Tibial nerve (tissue), 4 donors: ENCODE results near the gene ETS2. TPM values are rescaled to one million over a fixed set of nuclear protein-coding genes. Genes with fewer than 3 reads are reported as not detected.

Experiments
- DNase-seq, 2 donors: peaks; one replicate each; pipeline ENCODE4 v3.0.0-alpha.2; 2019; ENCODE audit warnings: low spot score in 2 of 2
- H3K27ac ChIP-seq, 4 donors: fragments of 200-600 bp; sonication (generic) in 3 of 4; one replicate each; pipeline ENCODE4 v1.5.1; 2017 to 2019; ENCODE audit warnings: mild to moderate bottlenecking in 1 of 4
- H3K27me3 ChIP-seq, 2 donors: fragments of 200-600 bp; sonication (generic) in 1 of 2; one replicate each; pipeline versions ENCODE4 v1.5.1 to v1.6.0; 2017 to 2019
- H3K36me3 ChIP-seq, 3 donors: fragments of 200-600 bp; sonication (generic); one replicate each; pipeline ENCODE4 v1.5.1; 2018 to 2019
- H3K4me1 ChIP-seq, 4 donors: fragments of 200-600 bp; sonication (generic) in 3 of 4; one replicate each; pipeline ENCODE4 v1.5.1; 2017 to 2019
- H3K4me3 ChIP-seq, 4 donors: fragments of 200-600 bp; sonication (generic) in 3 of 4; one replicate each; pipeline ENCODE4 v1.5.1; 2017 to 2019; ENCODE audit warnings: mild to moderate bottlenecking in 1 of 4, moderate library complexity in 1 of 4
- H3K9me3 ChIP-seq, 4 donors: fragments of 200-600 bp; sonication (generic) in 3 of 4; one replicate each; pipeline ENCODE4 v1.5.1; 2017 to 2019
- EP300 ChIP-seq, 2 donors: sonication (generic); formaldehyde crosslinking; IDR thresholded peaks; one replicate each; pipeline ENCODE4 v1.6.1; 2017; ENCODE audit warnings: antibody characterized with exemption in 2 of 2, mild to moderate bottlenecking in 1 of 2
- POLR2A ChIP-seq, 2 donors: fragments of 450-650 bp; IDR thresholded peaks; one replicate each; pipeline ENCODE4 v1.6.1; 2017; ENCODE audit warnings: antibody characterized with exemption in 2 of 2, mild to moderate bottlenecking in 2 of 2, moderate library complexity in 2 of 2
- WGBS, 2 donors: methylation state at CpG; one replicate each; pipeline ENCODE4 v1.1.5; 2018; 5-methylcytosine and 5-hydroxymethylcytosine counted together
- total RNA-seq, 4 donors: library from RNA; depleted of rRNA; stranded (reverse); fragments of >200 nt; gene quantifications; one replicate each; pipeline ENCODE4 v1.1.0, GENCODE V29; 2016
- TF ChIP-seq, protein P1 (sequence below), 5 experiments: fragments of 200-600 bp in 3 of 5; fragments of 450-650 bp in 2 of 5; sonication (generic) in 3 of 5; IDR thresholded peaks; one replicate each; pipeline ENCODE4 v1.5.1; 2016 to 2019; ENCODE audit warnings: antibody characterized with exemption in 5 of 5, mild to moderate bottlenecking in 3 of 5, moderate library complexity in 2 of 5

The ETS2 gene
- total RNA-seq, 4 donors from 2014 or later, result 85.6 to 103 (median 98.5) TPM

DNA sequence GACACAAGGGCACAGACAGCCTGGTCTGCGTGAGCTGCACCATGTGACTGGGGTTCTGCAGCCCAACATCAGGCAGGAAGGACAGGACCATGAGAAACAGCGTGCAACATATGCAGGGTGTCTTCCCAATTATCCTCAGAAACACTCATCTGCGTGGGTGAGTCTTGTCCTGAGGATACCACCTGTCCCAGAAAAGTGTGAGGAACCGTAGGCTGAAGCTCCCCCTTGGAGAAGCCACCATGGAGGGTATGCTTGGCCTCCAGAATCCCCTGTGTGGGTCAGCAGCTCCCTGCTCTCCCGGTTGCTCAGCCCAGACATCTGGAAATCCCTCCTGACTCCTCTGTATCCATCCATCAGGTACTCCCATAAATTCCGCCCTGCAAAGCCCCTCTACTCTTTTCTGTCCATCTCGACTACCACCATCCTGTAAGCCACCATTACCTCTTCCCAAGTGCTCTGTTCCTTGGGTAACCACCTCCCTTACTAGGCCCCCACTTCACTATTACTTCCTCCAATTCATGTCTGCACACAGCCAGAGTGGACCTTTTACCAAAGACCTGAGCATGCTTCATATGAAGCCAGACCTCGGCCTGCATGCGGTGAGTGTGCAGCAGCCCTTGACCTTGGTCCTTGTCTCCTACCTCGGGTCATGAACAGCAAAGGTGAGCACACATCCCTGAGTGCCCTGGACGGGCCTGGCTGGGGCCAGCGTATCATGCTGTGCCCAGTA is 33.0 kb downstream of the ETS2 start:
- WGBS, 2 donors, result 83 to 89% methylated on average over 12 of the region's 12 CpGs
- TF ChIP-seq POLR2A (IDR thresholded peaks at IDR 0.05) (no peak), EP300 (IDR thresholded peaks at IDR 0.05) (no peak)
- TF ChIP-seq, protein P1, sequence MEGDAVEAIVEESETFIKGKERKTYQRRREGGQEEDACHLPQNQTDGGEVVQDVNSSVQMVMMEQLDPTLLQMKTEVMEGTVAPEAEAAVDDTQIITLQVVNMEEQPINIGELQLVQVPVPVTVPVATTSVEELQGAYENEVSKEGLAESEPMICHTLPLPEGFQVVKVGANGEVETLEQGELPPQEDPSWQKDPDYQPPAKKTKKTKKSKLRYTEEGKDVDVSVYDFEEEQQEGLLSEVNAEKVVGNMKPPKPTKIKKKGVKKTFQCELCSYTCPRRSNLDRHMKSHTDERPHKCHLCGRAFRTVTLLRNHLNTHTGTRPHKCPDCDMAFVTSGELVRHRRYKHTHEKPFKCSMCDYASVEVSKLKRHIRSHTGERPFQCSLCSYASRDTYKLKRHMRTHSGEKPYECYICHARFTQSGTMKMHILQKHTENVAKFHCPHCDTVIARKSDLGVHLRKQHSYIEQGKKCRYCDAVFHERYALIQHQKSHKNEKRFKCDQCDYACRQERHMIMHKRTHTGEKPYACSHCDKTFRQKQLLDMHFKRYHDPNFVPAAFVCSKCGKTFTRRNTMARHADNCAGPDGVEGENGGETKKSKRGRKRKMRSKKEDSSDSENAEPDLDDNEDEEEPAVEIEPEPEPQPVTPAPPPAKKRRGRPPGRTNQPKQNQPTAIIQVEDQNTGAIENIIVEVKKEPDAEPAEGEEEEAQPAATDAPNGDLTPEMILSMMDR (IDR thresholded peaks at IDR 0.05), result no peak
- Histone ChIP-seq H3K4me1 (no peaks in the 10 kb centered on the region), H3K36me3 (no peaks in the 10 kb centered on the region), H3K4me3 (no peak overlapping the region), H3K27me3 (no peaks in the 10 kb centered on the region), H3K27ac (no peak overlapping the region), H3K9me3 (no peaks in the 10 kb centered on the region)
- DNase-seq, result no peak

DNA sequence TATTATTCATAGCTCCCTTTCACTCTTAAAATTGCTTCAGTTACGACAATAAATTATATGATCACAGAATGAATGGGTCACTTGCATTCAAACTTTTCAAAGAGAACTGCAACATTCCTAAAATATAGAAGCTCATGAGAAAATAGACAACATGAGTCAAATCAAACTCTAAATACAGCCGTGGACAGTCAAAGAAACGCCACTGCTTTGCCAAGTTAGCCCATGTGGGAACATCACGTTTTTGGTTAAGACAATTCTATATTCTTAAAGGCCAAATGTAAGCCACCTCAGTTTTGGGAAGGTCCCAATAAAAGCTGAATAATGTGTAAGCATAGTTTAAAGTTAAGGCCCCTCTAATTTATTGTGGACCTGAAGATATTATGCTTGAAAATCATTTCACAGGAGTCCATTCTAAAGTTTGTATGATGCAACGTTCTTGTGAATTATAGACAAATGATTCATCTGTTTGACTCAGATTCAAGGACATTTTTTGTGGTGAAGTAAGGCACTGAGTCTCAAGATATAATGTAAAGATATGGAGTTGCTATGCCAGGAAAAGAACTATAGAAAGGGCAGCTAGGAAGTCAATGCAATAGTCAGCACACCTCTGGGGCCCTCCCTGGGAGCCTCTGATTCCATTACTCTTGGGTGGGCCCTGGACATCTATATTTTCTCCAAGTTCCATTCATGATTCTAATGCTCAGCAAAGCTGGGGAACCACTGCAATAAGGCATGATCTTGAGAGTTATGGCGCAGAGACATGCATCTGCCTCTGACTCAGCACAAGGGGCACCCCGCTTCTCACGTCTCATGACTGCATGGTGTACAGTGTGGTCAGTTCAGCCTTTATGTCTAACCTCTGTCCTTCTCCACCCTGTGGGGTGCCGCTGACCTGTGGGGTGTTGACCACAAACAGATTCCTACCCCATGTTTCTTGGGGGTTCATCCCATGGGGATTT is 33.9 kb downstream of the ETS2 start:
- H3K4me3 ChIP-seq, result no peak overlapping the region
- no peak for TF ChIP-seq EP300 (IDR thresholded peaks at IDR 0.05)
- TF ChIP-seq, protein P1 (IDR thresholded peaks at IDR 0.05), result no peak
- TF ChIP-seq POLR2A (IDR thresholded peaks at IDR 0.05), result no peak
- no peaks in the 10 kb centered on the region for H3K27me3 ChIP-seq
- no peaks in the 10 kb centered on the region for H3K9me3 ChIP-seq
- H3K4me1 ChIP-seq, result no peaks in the 10 kb centered on the region
- no peak for DNase-seq
- H3K36me3 ChIP-seq, result no peaks in the 10 kb centered on the region
- H3K27ac ChIP-seq, result no peak overlapping the region
- 75 to 80% methylated on average over 9 of the region's 9 CpGs for WGBS, 2 donors

DNA sequence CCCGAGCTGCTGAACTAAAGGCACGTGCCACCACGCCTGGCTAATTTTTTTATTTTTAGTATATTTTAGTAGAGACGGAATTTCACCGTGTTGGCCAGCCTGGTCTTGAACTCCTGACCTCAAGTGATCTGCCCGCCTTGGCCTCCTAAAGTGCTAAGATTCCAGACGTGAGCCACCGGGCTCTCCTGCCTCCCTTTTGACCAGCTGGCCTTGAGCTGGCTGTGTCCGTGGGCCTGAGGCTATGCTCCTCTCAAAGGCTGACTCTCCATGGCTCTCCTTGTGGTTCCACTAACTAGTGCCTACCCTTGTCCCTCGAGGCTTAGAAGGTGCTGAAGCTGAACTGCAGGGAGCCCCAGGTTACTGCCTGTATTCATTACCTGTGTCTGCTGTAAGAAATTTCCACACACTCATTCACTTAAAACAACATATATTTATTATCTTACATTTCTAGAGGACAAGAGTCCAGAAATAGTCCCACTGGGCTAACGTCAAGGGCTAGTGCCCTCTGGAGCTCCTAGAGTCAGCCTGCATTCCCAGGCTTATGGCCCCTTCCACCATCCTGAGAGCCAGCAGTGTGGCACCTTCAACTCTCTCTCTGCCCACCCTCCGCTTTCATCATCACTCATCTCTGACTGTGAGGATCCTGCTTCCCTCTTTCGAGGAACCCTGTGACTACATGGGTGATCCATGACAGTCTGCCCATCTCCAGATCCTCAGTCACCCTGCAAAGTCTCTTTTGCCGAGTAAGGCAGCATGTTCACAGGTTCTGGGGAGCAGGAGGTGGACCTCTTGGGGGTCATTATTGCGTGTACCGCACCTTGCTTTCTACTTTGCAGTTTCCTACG is 34.9 kb downstream of the ETS2 start:
- no peak for TF ChIP-seq POLR2A (IDR thresholded peaks at IDR 0.05)
- Histone ChIP-seq H3K4me3 (no peak overlapping the region), H3K4me1 (no peaks in the 10 kb centered on the region)

DNA sequence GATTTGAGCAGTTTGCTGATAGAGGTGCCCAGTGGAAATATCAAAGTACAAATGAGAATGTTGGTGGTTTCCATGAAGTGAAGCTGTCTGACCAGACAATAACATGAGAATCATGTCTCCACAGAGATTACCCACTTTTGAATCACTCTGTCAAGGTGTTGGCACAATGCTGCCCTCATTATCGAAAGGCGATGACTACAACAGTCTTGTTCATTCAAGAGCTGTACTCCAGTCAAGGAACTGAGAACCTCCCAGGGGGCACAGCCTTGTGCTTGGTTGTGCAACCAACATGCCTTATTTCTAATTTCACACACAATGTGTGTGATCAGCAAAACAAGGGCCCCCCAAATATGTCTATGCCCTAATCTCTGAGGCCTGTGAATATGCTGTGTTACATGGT is 35.7 kb downstream of the ETS2 start:
- TF ChIP-seq, protein P1 (IDR thresholded peaks at IDR 0.05), result no peak
- TF ChIP-seq EP300 (IDR thresholded peaks at IDR 0.05) (no peak), POLR2A (IDR thresholded peaks at IDR 0.05) (no peak)
- H3K4me1 ChIP-seq, result no peaks in the 10 kb centered on the region
- DNase-seq, result no peak
- H3K4me3 ChIP-seq, result no peak overlapping the region
- H3K36me3 ChIP-seq, result no peaks in the 10 kb centered on the region
- H3K27me3 ChIP-seq, result no peaks in the 10 kb centered on the region
- 89 to 97% methylated on average over 2 of the region's 2 CpGs for WGBS, 2 donors
- H3K27ac ChIP-seq, result no peak overlapping the region
- H3K9me3 ChIP-seq, result no peaks in the 10 kb centered on the region

More for the DNA sequence above, 34.9 kb downstream of the ETS2 start:
- WGBS, 2 donors, result 93 to 95% methylated on average over 17 of the region's 17 CpGs
- Histone ChIP-seq H3K36me3 (no peaks in the 10 kb centered on the region), H3K9me3 (no peaks in the 10 kb centered on the region), H3K27ac (no peak overlapping the region), H3K27me3 (no peaks in the 10 kb centered on the region)
- no peak for DNase-seq

DNA sequence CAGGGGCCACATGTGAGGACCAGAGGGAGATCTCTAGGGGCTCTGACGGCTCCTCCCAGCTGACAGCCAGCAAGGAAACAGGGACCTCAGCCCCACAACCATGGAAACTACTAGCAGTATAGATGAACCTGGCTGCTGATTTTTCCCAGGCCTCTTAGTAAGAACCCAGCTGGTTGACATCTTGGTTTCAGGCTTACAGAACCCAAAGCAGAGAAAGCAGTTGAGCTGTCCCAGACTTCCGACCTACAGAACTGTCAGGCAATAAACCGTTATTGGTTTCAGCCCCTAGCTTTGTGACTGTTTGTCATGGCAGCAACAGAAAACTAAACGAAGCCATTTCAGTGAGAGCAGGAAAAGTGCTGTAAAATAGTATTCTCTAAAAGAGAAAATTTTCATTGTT is 36.4 kb downstream of the ETS2 start:
- DNase-seq, result no peak
- Histone ChIP-seq H3K9me3 (no peaks in the 10 kb centered on the region), H3K4me1 (no peaks in the 10 kb centered on the region), H3K36me3 (no peaks in the 10 kb centered on the region), H3K4me3 (no peak overlapping the region), H3K27ac (no peak overlapping the region), H3K27me3 (no peaks in the 10 kb centered on the region)
- TF ChIP-seq POLR2A (IDR thresholded peaks at IDR 0.05) (no peak), EP300 (IDR thresholded peaks at IDR 0.05) (no peak)
- TF ChIP-seq, protein P1 (IDR thresholded peaks at IDR 0.05), result no peak
- WGBS, 2 donors, result 57 to 59% methylated on average over 4 of the region's 4 CpGs
